CD1c-positive myeloid dendritic cell (primary cell): ENCODE results near the gene SLC44A3.
A peak's percentile ranks its signal among the peaks of the same experiment; 100 is the strongest.
"Not testable (repeated sequence)": the region's sequence is repeated elsewhere in the genome, so short reads cannot be mapped to it uniquely, and the experiment has no call there.

Source experiments
- DNase-seq: peaks from one replicate; pipeline ENCODE4 v3.0.0-alpha.2; 2016; ENCODE audit errors: extremely low spot score

The SLC44A3 gene

DNA sequence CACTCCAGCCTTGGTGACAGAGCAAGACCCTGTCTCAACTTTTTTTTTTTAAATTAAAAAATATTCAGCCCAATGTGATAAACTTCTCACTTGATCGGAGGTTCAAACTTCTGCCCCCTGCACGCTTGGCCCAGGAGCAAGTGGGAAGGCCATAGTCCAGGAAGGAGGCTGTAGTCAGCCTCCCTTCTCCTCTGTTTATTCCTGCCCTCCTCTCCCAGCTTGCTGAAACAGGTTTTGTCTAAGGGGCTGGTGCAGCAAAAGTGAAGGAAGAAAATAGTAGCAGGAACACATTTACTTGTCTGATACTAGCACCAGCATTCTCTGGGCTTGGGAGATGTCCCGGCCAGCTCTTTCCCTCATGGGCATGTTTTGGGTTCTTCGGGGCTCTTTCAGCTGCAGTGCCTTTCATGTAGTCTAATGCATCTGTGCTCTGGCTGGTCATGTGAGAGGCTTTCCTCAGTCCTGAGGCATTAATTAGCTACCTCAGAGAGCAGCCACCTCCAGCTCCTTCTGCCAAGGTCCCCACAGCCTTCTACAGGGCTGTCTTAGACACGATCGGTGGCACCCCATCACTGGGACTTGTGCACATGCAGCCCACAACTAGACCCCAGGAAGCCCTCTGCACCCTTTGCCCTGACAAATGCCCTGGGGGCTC, 12.9 kb downstream of the SLC44A3 start:
- DNase-seq, result no peak

DNA sequence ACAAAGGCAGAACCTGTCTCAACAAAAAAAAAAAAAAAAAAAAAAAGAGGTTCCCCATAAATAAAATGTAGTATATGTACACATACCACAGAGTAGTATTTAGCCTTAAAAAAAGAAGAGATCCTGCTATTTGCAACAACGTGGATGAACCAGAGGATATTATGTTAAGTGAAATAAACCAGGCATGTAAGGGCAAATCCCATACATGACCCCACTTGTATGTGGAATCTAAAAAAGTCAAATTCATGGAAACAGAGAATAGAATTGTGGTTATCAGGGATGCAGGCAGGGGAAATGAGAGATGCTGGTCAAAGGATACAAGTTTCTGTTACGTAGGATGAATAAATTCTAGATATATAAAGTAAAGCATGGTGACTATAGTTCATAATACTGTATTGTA, 16.7 kb downstream of the SLC44A3 start:
- no peak for DNase-seq

DNA sequence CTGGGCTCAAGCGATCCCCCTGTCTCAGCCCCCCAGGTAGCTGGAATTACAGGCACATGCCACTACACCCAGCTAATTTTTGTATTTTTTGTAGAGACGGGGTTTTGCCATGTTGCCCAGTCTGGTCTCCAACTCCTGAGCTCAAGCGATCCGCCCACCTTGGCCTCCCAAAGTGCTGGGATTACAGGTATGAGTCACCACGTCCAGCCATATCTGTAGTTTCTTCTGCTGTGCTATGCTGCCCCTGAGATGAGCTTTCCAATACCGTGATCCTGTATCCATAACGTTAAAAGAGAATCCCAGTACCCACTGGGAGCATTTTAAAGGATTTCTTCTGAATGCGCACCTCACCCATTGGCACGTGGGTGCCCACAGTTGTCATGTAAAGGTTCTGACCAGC, 20.2 kb downstream of the SLC44A3 start:
- not testable (repeated sequence) for DNase-seq

DNA sequence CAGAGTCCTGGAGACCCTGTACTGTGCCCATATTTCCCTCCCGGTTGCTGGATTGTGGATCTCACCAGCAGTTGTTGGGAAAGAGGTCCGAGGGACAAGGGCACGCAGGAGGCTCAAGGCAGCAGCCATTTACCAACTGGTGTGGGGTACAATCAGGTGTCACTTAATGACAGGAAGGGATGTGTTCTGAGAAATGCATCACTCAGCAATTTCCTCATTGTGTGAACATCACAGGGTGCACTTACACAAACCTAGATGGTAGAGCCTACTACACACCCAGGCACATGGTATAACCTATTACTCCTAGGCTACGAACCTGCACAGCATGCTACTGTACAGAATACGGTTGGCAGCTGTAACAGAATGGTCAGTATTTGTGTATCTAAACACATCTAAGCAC, 20.7 kb downstream of the SLC44A3 start:
- no peak for DNase-seq

DNA sequence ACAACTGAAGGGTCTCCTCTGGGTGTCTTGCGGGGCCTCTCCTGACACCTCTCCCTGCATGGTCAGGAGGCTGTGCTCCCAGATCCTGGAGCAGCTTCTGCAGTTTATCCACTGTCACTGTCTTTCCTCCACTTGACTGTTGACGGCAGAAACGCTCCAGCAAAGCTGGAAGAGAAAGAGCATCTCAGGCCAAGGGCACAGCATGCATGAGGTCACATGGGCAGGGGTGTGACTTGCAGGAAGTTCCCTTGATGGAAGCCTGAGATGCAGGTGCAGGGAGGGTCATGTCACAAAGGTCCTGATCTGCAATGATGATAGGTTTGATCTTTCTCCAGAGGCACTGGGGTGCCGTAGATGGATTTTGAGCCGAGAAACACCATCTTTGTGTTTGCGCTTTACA, 23.3 kb downstream of the SLC44A3 start:
- no peak for DNase-seq

DNA sequence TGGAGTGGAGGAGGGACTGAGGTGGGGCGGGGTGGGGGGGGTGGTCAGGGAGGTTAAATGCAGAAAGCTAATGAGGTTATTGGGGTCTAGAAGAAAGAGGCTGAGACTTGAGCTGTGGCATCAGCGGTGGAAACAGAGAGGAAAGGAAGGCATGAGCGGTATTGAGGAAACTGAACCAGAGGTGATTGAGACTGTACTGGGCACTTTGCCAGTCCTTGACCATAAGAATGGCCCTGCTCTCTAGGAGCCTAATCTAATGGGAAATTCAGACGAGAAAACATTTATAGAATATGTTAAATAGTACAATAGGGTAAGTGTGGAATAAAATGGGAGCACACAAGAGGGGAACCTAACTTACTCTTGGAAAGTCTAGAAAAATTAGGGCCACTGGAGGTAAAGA, 23.7 kb downstream of the SLC44A3 start:
- DNase-seq, result no peak

DNA sequence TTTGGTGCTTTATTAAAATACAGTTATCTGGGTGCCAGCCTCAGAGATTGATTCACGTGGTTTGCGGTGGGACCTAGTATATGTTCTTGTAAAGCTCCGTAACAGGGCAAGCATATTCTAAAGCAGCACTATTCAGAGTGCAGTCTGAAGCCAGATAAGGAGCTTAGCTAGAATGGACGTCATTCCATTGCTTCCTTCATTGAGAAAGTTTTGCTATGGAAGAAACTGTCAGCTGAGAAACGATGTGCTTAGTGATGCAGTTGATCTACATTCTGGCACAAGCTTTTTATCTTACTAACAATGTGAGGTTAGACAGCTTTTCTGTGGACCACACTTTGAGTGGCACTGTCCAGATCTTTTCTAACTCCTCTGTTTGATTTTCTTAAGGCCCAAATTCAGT, 26.2 kb downstream of the SLC44A3 start:
- DNase-seq, result no peak

DNA sequence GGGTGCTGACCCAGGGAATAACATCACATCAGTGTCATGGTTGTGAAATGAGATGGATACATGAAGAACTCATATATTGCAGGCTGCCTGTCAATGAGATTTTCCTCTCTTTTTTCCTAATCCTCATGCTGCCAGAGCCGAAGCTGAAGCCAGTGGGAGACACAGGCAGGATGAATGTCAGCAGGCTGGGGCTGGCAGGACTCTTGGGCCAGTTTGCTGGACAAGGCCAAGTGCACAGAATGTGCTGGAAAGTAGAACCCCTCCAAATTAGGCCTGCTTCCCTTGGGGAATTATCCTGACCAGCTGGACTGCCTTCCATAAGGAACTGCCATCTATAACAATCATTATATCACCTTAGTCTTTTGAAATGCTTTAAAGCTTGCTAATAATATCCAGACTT, 31.4 kb downstream of the SLC44A3 start:
- no peak for DNase-seq

DNA sequence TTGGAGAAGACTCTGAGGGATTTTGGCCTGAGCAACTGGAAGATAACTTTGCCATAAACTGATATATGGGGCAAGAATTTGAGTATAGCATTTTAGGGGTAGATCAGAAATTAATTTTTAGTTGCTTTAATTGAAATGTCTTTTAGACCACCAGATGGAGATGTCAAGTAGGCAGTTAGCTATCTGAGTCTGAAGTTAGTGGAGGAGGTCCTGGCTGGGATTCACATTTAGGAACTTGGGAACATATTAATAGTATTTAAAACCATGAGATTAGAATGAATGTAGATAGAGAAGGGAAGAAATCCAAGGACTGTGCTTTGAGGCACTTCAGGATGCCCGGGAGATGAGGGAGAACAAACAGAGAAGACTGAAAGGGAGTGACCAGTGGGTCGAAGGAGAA, 32.6 kb downstream of the SLC44A3 start:
- no peak for DNase-seq

DNA sequence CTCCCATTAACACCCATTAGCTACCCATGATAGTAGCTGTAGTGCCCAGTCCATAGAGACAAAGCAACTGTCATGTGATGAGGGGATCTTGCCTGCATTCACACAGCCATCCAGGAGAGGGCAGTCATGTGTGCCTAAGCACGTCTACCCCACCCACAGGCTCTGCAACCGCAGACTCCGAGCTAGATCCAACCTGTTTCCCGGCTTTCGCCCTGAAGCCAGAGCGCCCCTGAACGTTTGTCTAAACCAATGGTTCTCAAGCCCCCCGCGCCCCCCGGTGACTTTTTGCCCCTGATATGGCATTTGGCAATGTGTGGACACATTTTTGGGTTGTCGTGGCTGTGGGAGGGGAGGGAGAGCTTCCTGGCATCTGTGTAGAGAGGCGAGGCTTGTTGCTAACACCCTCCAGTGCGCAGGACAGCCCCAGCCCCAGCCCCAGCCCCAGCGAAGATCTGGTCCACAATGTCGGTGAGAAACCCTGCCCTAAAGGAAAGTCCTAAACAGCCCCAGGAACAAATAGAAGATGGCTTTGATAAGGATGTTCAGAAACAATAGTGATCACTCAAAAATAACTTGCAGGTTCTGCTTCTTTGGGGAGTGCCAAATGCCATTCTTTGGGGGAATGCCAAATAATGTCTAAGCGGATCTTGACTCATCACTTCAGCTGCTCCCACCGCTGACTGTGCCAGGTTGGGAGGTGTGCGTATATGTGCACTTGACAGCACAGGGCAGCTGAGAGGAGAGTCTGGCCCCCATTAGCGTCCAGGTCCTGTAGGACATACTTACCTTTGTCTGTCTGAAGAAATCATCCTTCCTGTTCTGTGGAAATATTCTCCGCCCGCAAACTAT, 34.5 kb downstream of the SLC44A3 start:
- peak; percentile 84 for DNase-seq

DNA sequence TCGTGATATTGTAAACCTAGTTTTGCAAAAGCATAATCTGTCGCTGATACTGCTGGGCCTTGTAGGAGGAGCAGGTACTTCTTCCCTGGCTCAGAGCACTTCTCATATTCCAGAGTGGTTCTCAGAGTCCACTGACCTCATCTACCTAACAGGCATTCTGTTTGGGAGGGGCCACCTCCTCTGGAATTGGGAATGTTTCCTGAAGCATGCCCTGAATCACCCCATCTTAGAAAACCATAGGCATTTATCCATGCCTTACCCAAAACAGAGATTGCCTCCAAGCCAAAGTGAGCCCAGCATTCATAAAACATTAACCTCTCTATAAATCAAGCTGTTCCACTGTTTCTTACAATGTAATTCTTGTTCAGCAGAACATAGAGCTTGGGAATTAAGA, 35.1 kb downstream of the SLC44A3 start:
- DNase-seq, result no peak

DNA sequence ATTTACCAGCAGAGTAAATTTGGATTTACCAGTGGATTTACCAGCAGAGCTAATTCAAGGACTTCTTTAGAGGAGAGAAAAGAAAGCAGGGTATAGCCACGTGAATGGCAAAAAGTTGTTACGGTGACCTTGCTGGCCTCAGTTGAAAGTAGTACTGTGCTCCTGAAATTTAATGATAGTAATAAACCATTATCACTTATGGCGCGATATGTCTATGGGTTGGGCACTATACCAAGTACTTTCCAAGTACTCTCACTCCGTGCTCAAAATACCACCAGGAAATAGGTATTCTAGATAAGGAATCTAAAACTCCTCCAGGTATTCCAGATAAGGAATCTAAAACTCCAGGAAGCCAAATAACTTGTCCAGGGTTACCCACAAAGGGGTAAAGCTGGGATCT, 35.8 kb downstream of the SLC44A3 start:
- DNase-seq, result no peak

DNA sequence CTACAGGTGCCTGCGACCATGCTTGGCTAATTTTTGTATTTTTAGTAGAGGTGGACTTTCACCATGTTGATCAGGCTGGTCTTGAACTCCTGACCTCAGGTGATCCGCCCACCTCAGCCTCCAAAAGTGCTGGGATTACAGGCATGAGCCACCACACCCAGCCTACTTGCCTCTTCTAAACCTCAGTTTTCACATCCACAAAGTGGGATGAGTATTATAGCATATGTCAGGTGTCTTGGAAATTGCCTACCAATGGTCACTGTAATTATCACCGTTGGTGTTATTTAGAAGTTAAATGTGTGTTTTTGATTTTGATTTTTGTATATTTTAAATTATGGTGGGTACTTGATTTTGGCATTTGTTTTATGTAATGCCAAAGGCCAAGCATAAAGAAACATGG, 36.7 kb downstream of the SLC44A3 start:
- DNase-seq, result no peak

DNA sequence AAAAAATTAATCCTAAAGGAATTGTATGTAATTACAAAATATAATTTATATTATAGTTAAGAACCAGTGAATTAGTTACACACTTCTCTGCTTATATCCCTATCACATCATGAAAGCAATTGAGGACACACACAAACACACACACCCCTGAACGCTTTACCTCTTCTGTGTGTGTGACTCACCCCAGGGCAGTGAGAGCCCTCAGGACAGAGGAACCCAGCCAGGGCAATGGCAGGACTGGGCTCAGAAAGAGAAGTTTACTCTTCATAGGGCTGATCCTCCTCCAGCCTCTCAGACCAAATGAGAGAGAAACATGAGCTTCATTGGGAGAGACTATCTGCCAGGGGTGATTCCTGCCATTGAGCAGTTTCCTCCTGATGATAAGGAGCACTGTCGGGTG, 38.1 kb downstream of the SLC44A3 start:
- no peak for DNase-seq

DNA sequence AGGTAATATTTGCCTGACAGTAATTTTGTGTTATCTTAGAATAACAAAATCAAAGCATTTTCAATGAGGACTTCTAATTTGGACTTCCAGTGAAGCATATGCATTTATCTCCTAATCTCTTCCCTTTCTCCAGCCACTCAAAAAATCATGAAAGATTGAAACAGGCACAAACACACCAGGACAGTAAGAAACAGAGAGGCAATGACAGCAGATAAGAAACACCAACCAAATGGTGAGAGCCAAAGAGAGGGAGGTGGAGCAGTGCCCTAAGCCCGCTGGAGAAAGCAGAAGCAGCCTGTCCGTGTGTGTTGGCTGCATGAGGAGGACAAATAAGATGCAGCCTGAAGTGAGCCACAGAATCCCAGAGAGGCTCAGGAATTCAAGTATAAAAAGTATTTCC, 39.0 kb downstream of the SLC44A3 start:
- DNase-seq, result no peak

DNA sequence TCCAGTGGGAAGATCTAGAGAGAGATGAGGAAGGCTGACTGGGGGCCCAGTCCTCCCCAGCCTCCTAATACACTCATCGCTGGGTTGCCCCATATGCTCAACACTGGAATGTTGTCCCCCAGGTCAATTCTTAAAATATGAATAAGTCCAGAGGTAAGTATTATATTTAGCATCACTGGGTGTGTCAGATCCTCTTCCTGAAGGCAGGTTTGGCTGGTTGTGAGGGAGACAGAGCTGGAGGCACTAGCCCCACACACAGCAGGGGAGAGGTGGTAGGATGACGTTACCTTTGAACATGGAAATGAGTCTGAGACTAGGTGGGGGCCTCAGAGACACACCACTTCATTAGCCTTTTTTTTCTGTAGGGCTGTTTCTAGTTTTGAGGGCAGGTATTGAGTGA, 42.6 kb downstream of the SLC44A3 start:
- DNase-seq, result no peak

DNA sequence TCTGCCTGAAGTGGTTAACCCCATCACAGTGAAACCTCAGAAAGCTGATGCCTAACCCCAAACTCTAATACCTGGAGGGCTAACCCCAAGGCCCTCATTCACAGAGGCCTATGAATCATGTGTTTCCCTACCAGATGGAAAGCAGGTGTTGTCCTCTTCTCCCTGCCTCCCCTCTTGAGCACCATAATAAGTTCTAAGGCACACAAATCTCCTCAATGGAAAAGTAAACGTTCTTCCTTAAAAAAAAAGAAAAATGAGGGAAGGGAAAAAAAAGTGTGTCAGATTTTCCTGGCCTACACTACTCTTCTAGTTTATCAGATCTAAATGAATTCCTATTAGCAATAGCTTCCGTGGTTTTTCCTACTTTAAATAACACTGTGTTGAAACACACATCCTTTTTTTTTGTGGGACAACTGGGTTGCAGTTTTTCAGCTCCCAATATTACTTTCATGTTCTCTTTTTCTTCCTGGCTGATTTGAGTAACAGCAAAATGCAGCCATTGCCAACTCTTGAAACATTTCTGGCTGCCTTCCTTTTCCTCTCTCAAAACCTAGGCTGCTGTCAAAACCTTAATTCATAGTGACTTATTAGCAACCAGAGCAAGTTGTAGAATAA, 43.2 kb downstream of the SLC44A3 start:
- no peak for DNase-seq

DNA sequence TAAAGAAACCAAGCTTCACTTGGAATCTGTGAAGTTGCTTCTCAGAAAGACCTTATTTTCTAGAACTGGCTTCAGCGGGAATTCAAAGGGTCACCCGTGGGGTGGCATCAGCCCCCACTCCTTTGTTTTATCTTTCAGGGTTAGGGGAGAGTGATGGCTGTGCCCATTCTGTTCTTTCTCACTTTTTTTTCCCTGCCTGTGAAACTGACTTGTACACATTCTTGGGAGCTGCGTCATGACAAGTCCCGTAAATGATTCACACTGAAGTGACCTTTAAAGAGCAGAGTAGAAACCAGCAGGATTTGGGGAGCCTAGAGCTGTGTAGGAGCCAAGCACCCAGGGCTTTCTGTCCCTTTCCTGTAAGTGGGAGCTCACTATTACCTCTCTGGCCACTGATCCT, 43.8 kb downstream of the SLC44A3 start:
- DNase-seq, result no peak

DNA sequence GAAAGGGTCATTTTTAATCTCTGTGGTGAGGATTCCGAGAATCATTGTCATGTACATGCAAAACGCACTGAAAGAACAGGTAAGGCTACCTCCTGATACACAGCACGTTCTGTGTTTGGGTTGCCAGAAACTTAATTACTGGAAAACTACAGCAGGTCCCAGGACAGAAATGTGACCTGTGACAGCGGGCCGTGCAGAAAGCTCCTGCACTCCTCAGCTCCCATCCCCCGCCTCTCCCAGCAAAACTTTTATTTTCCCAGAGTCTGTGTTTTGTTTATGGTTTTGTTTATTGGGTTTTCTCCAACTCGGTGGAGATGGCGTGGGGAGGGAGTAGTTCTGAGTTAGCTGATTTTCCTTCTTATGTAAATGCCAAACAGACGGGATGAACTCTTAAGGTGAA, 44.7 kb downstream of the SLC44A3 start:
- no peak for DNase-seq

DNA sequence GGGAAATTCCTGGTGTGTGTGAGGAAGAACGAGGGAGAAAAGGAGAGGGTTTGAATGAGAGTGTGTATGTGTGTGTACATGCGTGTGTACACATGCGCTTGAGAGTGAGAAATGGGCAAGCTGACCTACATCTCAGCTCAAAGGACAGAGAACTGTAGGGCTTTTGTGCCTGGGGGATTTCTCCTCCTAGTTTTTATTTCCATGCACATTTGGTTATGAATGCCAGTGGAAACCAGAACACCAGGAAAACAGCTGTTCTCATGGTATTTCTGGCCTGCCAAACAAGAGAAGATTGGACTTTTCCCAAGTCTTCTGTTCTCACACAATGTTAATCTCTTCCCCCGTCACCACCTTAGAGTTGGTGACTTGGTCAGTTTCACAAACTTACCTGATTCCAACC, 45.2 kb downstream of the SLC44A3 start:
- no peak for DNase-seq

DNA sequence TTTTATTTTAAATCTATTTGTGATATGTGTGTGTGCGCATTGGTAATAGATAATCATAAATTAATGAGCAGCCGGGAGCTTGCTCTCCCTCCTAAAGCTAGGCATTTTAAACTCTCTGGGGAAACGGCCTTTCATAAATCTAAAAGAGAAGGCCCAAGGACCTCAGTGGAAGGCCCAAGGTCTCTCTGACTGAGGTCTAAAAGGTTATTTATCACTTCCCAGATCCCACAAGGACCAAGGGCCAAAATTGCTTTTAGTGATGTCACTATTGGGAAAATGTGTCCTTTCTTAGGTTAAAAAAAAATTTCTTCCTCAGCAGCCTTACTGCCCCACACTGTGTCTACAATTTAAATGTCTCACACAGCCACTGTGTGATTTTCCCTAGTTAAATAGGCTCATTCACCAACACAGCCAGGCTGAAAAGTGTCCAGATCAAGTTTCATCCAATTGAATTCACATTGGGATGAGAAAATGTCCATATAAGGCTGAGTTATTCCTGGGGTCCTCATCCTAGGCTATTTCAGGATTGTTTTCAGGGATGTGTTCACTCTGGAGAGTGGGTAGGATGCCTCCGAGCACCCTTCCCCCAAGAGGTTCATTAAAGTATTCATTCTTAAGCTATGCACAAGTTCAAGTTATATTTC, 46.1 kb downstream of the SLC44A3 start:
- no peak for DNase-seq

DNA sequence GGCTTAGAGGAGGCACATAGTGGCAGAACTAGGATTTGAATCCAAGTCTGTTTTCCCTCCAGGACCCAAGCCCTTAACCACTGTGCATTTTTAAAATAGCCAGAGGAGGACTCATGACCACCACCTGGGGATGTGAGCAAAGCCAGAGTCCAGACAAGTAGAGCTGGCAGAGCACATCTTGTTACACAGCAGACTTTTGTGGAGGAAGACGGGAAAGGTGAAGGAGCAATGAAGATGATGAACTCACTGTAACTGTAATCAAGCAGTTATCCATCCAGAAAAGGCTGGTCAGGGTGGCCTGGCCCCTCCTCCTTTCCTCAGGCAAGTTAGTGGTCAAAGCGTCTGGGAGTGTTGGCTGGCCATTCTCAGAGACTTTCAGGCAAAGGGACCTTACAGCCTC, 50.9 kb downstream of the SLC44A3 start:
- no peak for DNase-seq
